ENCODE measurements around the gene LTB4R.

DNA sequence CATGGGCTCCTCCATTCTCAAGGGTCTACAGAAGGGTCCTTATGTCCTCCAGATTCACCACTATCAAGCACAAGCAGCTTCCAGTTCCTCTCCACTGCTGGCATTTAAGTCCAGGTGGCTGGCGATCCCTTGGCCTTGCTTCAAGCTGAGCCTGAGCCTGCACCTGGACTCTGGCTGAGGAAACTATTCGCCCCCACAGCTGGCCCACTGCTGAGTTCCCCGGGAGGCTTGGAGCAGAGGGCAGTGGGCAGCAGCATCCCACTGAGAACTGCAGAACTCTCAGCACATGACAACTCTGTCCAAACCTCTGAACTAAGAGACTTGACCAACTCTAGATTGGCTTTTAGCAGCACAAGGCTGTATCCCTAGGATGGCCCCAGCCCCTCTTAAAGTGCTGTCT, 28.6 kb upstream of the LTB4R start:
- TF ChIP-seq, protein P1, sequence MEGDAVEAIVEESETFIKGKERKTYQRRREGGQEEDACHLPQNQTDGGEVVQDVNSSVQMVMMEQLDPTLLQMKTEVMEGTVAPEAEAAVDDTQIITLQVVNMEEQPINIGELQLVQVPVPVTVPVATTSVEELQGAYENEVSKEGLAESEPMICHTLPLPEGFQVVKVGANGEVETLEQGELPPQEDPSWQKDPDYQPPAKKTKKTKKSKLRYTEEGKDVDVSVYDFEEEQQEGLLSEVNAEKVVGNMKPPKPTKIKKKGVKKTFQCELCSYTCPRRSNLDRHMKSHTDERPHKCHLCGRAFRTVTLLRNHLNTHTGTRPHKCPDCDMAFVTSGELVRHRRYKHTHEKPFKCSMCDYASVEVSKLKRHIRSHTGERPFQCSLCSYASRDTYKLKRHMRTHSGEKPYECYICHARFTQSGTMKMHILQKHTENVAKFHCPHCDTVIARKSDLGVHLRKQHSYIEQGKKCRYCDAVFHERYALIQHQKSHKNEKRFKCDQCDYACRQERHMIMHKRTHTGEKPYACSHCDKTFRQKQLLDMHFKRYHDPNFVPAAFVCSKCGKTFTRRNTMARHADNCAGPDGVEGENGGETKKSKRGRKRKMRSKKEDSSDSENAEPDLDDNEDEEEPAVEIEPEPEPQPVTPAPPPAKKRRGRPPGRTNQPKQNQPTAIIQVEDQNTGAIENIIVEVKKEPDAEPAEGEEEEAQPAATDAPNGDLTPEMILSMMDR (IDR thresholded peaks at IDR 0.05), result no peak
- TF ChIP-seq POLR2A (IDR thresholded peaks at IDR 0.05) (no peak), POLR2AphosphoS5 (IDR thresholded peaks at IDR 0.05) (no peak)

Measured in upper lobe of left lung (tissue), 4 donors.